ENCODE results near the gene KSR1. TPM values are rescaled to one million over a fixed set of nuclear protein-coding genes. Genes with fewer than 3 reads are reported as not detected.

The KSR1 gene
- total and polyA plus RNA-seq, 9 of the 15 experiments (the other 6 are each of a cell fraction or from before 2014, with no cell fraction given): 1.4 to 51.7 (median 18.4) TPM

DNA sequence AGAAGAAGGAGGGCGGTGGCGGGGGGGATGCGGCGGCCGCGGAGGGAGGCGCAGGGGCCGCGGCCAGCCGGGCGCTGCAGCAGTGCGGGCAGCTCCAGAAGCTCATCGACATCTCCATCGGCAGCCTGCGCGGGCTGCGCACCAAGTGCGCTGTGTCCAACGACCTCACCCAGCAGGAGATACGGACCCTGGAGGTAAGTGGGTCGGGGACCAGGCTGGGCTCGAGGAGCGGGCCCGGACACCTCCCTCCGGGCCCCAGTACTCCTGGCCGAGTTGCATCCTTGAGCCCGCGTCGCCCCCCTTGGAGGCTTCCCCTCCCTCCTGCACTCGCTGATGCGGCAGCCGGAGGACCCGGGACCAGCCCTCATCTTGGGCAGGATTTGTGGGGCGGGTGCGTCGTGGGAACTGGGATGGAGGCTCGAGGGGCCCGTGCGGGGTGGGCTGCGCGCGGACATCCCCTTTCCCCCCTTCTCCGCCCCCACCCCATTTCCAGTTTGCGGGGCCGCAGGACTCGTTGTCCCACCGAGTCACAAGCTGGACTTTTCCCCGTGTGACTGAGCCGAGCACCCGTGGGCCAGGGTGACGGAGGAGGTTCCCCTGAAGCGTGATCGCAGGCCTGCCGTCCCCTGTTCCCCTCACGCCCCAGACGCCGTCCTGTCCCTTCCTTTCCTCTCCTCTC, 572 bp downstream of the KSR1 start (continued):
- 0 out of 4 replicates have a peak, but pooled peaks of 1 of the 2 experiments have one; percentile 4 for TF ChIP-seq SIN3A (IDR thresholded peaks at IDR 0.05; ENCODE audit: borderline replicate concordance in 2 of 2, control insufficient read depth in 1 of 2, low read depth in 2 of 2, low read length in 2 of 2)
- no peak for TF ChIP-seq ZNF644 (tag; IDR thresholded peaks at IDR 0.05; ENCODE audit: low read depth)
- TF ChIP-seq, protein P1, sequence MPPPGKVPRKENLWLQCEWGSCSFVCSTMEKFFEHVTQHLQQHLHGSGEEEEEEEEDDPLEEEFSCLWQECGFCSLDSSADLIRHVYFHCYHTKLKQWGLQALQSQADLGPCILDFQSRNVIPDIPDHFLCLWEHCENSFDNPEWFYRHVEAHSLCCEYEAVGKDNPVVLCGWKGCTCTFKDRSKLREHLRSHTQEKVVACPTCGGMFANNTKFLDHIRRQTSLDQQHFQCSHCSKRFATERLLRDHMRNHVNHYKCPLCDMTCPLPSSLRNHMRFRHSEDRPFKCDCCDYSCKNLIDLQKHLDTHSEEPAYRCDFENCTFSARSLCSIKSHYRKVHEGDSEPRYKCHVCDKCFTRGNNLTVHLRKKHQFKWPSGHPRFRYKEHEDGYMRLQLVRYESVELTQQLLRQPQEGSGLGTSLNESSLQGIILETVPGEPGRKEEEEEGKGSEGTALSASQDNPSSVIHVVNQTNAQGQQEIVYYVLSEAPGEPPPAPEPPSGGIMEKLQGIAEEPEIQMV (tag; conservative IDR thresholded peaks at IDR 0.05; ENCODE audit: low read depth): no peak
- TF ChIP-seq, protein P2, sequence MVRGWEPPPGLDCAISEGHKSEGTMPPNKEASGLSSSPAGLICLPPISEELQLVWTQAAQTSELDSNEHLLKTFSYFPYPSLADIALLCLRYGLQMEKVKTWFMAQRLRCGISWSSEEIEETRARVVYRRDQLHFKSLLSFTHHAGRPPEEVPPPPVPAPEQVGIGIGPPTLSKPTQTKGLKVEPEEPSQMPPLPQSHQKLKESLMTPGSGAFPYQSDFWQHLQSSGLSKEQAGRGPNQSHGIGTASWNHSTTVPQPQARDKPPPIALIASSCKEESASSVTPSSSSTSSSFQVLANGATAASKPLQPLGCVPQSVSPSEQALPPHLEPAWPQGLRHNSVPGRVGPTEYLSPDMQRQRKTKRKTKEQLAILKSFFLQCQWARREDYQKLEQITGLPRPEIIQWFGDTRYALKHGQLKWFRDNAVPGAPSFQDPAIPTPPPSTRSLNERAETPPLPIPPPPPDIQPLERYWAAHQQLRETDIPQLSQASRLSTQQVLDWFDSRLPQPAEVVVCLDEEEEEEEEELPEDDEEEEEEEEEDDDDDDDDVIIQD (CRISPR knock-in tag; IDR thresholded peaks at IDR 0.05): no peak
- no peak for TF ChIP-seq ESRRA (IDR thresholded peaks at IDR 0.05; ENCODE audit: borderline replicate concordance, low read depth)
- TF ChIP-seq, protein P3, sequence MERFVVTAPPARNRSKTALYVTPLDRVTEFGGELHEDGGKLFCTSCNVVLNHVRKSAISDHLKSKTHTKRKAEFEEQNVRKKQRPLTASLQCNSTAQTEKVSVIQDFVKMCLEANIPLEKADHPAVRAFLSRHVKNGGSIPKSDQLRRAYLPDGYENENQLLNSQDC (CRISPR knock-in tag; IDR thresholded peaks at IDR 0.05): no peak
- no peak for TF ChIP-seq HOXB6 (CRISPR knock-in tag; IDR thresholded peaks at IDR 0.05; ENCODE audit: borderline replicate concordance)
- TF ChIP-seq, protein P4, sequence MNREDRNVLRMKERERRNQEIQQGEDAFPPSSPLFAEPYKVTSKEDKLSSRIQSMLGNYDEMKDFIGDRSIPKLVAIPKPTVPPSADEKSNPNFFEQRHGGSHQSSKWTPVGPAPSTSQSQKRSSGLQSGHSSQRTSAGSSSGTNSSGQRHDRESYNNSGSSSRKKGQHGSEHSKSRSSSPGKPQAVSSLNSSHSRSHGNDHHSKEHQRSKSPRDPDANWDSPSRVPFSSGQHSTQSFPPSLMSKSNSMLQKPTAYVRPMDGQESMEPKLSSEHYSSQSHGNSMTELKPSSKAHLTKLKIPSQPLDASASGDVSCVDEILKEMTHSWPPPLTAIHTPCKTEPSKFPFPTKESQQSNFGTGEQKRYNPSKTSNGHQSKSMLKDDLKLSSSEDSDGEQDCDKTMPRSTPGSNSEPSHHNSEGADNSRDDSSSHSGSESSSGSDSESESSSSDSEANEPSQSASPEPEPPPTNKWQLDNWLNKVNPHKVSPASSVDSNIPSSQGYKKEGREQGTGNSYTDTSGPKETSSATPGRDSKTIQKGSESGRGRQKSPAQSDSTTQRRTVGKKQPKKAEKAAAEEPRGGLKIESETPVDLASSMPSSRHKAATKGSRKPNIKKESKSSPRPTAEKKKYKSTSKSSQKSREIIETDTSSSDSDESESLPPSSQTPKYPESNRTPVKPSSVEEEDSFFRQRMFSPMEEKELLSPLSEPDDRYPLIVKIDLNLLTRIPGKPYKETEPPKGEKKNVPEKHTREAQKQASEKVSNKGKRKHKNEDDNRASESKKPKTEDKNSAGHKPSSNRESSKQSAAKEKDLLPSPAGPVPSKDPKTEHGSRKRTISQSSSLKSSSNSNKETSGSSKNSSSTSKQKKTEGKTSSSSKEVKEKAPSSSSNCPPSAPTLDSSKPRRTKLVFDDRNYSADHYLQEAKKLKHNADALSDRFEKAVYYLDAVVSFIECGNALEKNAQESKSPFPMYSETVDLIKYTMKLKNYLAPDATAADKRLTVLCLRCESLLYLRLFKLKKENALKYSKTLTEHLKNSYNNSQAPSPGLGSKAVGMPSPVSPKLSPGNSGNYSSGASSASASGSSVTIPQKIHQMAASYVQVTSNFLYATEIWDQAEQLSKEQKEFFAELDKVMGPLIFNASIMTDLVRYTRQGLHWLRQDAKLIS (CRISPR knock-in tag; IDR thresholded peaks at IDR 0.05): no peak
- TF ChIP-seq RCOR1 (IDR thresholded peaks at IDR 0.05; ENCODE audit: borderline replicate concordance in 1 of 2, low read depth in 2 of 2, low read length in 2 of 2): no peak
- no peak for TF ChIP-seq MTA3 (IDR thresholded peaks at IDR 0.05; ENCODE audit: borderline replicate concordance)
- TF ChIP-seq RBM14 (IDR thresholded peaks at IDR 0.05; ENCODE audit: borderline replicate concordance, insufficient read depth, low read depth, low read length): no peak
- TF ChIP-seq PTTG1 (tag; IDR thresholded peaks at IDR 0.05; ENCODE audit: low read depth): no peak
- TF ChIP-seq, protein P5, sequence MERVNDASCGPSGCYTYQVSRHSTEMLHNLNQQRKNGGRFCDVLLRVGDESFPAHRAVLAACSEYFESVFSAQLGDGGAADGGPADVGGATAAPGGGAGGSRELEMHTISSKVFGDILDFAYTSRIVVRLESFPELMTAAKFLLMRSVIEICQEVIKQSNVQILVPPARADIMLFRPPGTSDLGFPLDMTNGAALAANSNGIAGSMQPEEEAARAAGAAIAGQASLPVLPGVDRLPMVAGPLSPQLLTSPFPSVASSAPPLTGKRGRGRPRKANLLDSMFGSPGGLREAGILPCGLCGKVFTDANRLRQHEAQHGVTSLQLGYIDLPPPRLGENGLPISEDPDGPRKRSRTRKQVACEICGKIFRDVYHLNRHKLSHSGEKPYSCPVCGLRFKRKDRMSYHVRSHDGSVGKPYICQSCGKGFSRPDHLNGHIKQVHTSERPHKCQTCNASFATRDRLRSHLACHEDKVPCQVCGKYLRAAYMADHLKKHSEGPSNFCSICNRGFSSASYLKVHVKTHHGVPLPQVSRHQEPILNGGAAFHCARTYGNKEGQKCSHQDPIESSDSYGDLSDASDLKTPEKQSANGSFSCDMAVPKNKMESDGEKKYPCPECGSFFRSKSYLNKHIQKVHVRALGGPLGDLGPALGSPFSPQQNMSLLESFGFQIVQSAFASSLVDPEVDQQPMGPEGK (CRISPR knock-in tag; IDR thresholded peaks at IDR 0.05; ENCODE audit: borderline replicate concordance): no peak
- TF ChIP-seq XRCC3 (IDR thresholded peaks at IDR 0.05): no peak
- TF ChIP-seq ATF7 (IDR thresholded peaks at IDR 0.05): no peak
- no peak for TF ChIP-seq KHSRP (IDR thresholded peaks at IDR 0.05)
- TF ChIP-seq HDAC2 (IDR thresholded peaks at IDR 0.05): no peak
- peak; percentile 52 for TF ChIP-seq FIP1L1 (IDR thresholded peaks at IDR 0.05; ENCODE audit: low read depth, low read length, poor library complexity, severe bottlenecking)
